H1 (cell line): ENCODE results near the gene CTNND2.

Experiments used
- ATF2 ChIP-seq: IDR thresholded peaks from 2 replicates; pipeline ENCODE4 v1.6.1; 2012; ENCODE audit warnings: low read length, inconsistent platforms
- CTBP2 ChIP-seq: IDR thresholded peaks from 2 replicates; pipeline ENCODE4 v1.7.0; 2011; ENCODE audit warnings: borderline replicate concordance, mild to moderate bottlenecking, moderate library complexity, mixed read lengths, low read length; ENCODE audit not compliant: insufficient read depth, insufficient read length
- CTCF ChIP-seq, 3 experiments: IDR thresholded peaks; 1 replicate in 2 of 3; 2 replicates in 1 of 3; pipeline versions ENCODE4 v1.5.1 to v1.6.1; 2011; ENCODE audit warnings: low read length in 3 of 3, mild to moderate bottlenecking in 3 of 3, inconsistent platforms in 2 of 3, low read depth in 1 of 3, moderate library complexity in 1 of 3; ENCODE audit not compliant: insufficient read depth in 1 of 3; ENCODE audit errors: control extremely low read depth in 1 of 3
- EZH2 ChIP-seq: fragments of 200-600 bp; sonication (generic); IDR thresholded peaks from 2 replicates; pipeline ENCODE4 v1.7.1; 2012; ENCODE audit warnings: low read depth, mild to moderate bottlenecking, moderate library complexity, low read length, inconsistent platforms; ENCODE audit not compliant: severe bottlenecking
- HDAC2 ChIP-seq, 2 experiments: fragments of 300-600 bp in 1 of 2; sonication (generic) in 1 of 2; IDR thresholded peaks; 2 replicates each; pipeline ENCODE4 v1.6.1; 2011 to 2012; ENCODE audit warnings: low read depth in 2 of 2, low read length in 2 of 2, mild to moderate bottlenecking in 2 of 2, moderate library complexity in 2 of 2, borderline replicate concordance in 1 of 2, inconsistent platforms in 1 of 2
- JUN ChIP-seq: IDR thresholded peaks from 2 replicates; pipeline ENCODE4 v1.6.1; 2011; ENCODE audit warnings: low read depth, mild to moderate bottlenecking, improper control_type of control experiment, low read length
- KDM1A ChIP-seq: fragments of 200-600, 300-600 bp; sonication (generic); IDR thresholded peaks from 2 replicates; pipeline ENCODE4 v1.7.1; 2016; ENCODE audit warnings: mild to moderate bottlenecking, low read length, borderline replicate concordance
- PHF8 ChIP-seq: fragments of 200-600 bp; sonication (generic); conservative IDR thresholded peaks from 2 replicates; pipeline ENCODE4 v1.7.1; 2012; ENCODE audit warnings: low read depth, mild to moderate bottlenecking, inconsistent platforms, low read length, moderate library complexity
- POLR2A ChIP-seq, 2 experiments: IDR thresholded peaks; 1 replicate in 1 of 2; 2 replicates in 1 of 2; pipeline ENCODE4 v1.6.1; 2011; ENCODE audit warnings: low read depth in 2 of 2, low read length in 2 of 2, mild to moderate bottlenecking in 2 of 2; ENCODE audit errors: control extremely low read depth in 1 of 2
- POLR2AphosphoS5 ChIP-seq: IDR thresholded peaks from 2 replicates; pipeline ENCODE4 v1.6.1; 2011; ENCODE audit warnings: low read depth, low read length
- RXRA ChIP-seq: IDR thresholded peaks from 2 replicates; pipeline ENCODE4 v1.6.1; 2011; ENCODE audit warnings: low read depth, mild to moderate bottlenecking, low read length, moderate library complexity; ENCODE audit not compliant: insufficient read depth
- SP2 ChIP-seq: IDR thresholded peaks from 2 replicates; pipeline ENCODE4 v1.6.1; 2012; ENCODE audit warnings: mild to moderate bottlenecking, low read length, inconsistent platforms
- ZNF274 ChIP-seq: IDR thresholded peaks from 2 replicates; pipeline ENCODE4 v1.7.0; 2012; ENCODE audit warnings: low read length, borderline replicate concordance; ENCODE audit errors: extremely low read depth

GRCh38 chr5:11397549-11397948, 506.7 kb downstream of the CTNND2 start:
- TF ChIP-seq POLR2A (IDR thresholded peaks at IDR 0.05; ENCODE audit: control extremely low read depth in 1 of 2, low read depth in 2 of 2, low read length in 2 of 2) (no peak), KDM1A (no peak), CTCF (IDR thresholded peaks at IDR 0.05; ENCODE audit: control extremely low read depth in 1 of 3, insufficient read depth in 1 of 3, low read depth in 1 of 3, low read length in 3 of 3) (no peak), HDAC2 (IDR thresholded peaks at IDR 0.05; ENCODE audit: borderline replicate concordance in 1 of 2, low read depth in 2 of 2, low read length in 2 of 2) (no peak), ZNF274 (no peak), POLR2AphosphoS5 (no peak), ATF2 (no peak), JUN (no peak), RXRA (no peak), SP2 (no peak), PHF8 (no peak), EZH2 (no peak), CTBP2 (no peak)
